Measurements from ENCODE around the gene PDIA5.

PDIA5 gene

GRCh38 chr3:123092243-123092642 is 25.4 kb downstream of the PDIA5 start:
- Histone ChIP-seq H2BK120ac (ENCODE audit: low read depth, low read length) (no peak overlapping the region), H2AK5ac (ENCODE audit: low read length, severe bottlenecking) (no peak overlapping the region), H2BK5ac (ENCODE audit: low read depth, low read length, poor library complexity, severe bottlenecking) (no peak overlapping the region), H3K4ac (ENCODE audit: low read depth in 1 of 2, low read length in 2 of 2) (no peak overlapping the region), H3K4me1 (ENCODE audit: control insufficient read depth, insufficient read depth, low read depth, low read length) (peaks cover 22% of the 10 kb centered on the region), H2BK12ac (ENCODE audit: low read length in 2 of 2) (no peak overlapping the region), H3K79me1 (replicated peaks; ENCODE audit: low read length, poor library complexity, severe bottlenecking) (peaks cover 56% of the 10 kb centered on the region), H2BK15ac (ENCODE audit: low read depth, poor library complexity, severe bottlenecking) (peak overlapping the region; percentile 21), H3K9ac (ENCODE audit: low read length) (no peak overlapping the region), H3K27ac (ENCODE audit: low read length, poor library complexity, severe bottlenecking) (no peak overlapping the region), H2AFZ (ENCODE audit: low read depth, low read length) (no peak overlapping the region), H3K4me3 (ENCODE audit: insufficient read depth in 1 of 2, low read depth in 1 of 2, low read length in 2 of 2) (no peak overlapping the region), H3K36me3 (ENCODE audit: control insufficient read depth in 1 of 2, insufficient read depth in 2 of 2, low read depth in 1 of 2, low read length in 2 of 2) (peaks cover 49 to 54% of the 10 kb centered on the region in 2 experiments), H3K18ac (ENCODE audit: low read depth in 1 of 2, low read length in 2 of 2) (no peak overlapping the region), H4K91ac (ENCODE audit: low read length) (no peak overlapping the region), H3K27me3 (ENCODE audit: control insufficient read depth in 1 of 2, insufficient read depth in 1 of 2, low read length in 2 of 2) (no peaks in the 10 kb centered on the region), H3K14ac (ENCODE audit: low read length in 2 of 2) (no peak overlapping the region), H3K23ac (ENCODE audit: low read length in 2 of 2) (no peak overlapping the region), H3K9me3 (ENCODE audit: control insufficient read depth, low read length) (no peaks in the 10 kb centered on the region), H4K8ac (ENCODE audit: low read length) (no peak overlapping the region), H3K4me2 (ENCODE audit: low read length, poor library complexity, severe bottlenecking) (no peak overlapping the region)
- 99% methylated on average over 3 of the region's 3 CpGs for WGBS
- no peak for DNase-seq

DNA sequence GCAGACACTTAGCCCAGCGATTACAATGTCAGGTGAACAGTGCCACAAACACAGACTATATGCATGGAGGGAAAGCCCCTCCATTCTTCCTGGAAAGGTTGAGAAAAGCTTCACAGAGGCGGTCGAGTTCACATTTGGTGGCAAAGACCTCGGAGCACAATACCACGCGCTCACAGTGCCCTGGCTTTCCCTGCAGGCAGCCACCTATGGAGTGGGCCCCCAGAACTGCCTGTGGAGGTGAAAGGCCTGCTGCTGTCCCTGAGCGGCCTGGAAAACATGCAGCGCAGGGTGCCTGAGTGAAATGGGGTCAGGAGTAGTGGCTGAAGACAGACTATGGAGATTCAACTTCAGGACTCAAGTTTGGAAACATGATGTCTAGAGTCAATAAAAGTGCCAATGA is 26.9 kb downstream of the PDIA5 start:
- H3K27me3 ChIP-seq (ENCODE audit: control insufficient read depth in 1 of 2, insufficient read depth in 1 of 2, low read length in 2 of 2): no peaks in the 10 kb centered on the region
- H3K14ac ChIP-seq (ENCODE audit: low read length in 2 of 2): no peak overlapping the region
- H3K23ac ChIP-seq (ENCODE audit: low read length in 2 of 2): no peak overlapping the region
- peaks cover 25% of the 10 kb centered on the region for H3K4me1 ChIP-seq (ENCODE audit: control insufficient read depth, insufficient read depth, low read depth, low read length)
- H2BK5ac ChIP-seq (ENCODE audit: low read depth, low read length, poor library complexity, severe bottlenecking): no peak overlapping the region
- no peak overlapping the region for H4K8ac ChIP-seq (ENCODE audit: low read length)
- H3K36me3 ChIP-seq (ENCODE audit: control insufficient read depth in 1 of 2, insufficient read depth in 2 of 2, low read depth in 1 of 2, low read length in 2 of 2): peaks cover 56 to 63% of the 10 kb centered on the region in 2 experiments
- no peak for DNase-seq
- H3K9ac ChIP-seq (ENCODE audit: low read length): no peak overlapping the region
- H3K27ac ChIP-seq (ENCODE audit: low read length, poor library complexity, severe bottlenecking): no peak overlapping the region
- no peaks in the 10 kb centered on the region for H3K9me3 ChIP-seq (ENCODE audit: control insufficient read depth, low read length)
- no peak overlapping the region for H3K4me2 ChIP-seq (ENCODE audit: low read length, poor library complexity, severe bottlenecking)
- H3K4ac ChIP-seq (ENCODE audit: low read depth in 1 of 2, low read length in 2 of 2): no peak overlapping the region
- H2AFZ ChIP-seq (ENCODE audit: low read depth, low read length): no peak overlapping the region
- no peak overlapping the region for H3K18ac ChIP-seq (ENCODE audit: low read depth in 1 of 2, low read length in 2 of 2)
- H2BK120ac ChIP-seq (ENCODE audit: low read depth, low read length): no peak overlapping the region
- H2BK15ac ChIP-seq (ENCODE audit: low read depth, poor library complexity, severe bottlenecking): no peak overlapping the region
- no peak overlapping the region for H3K4me3 ChIP-seq (ENCODE audit: insufficient read depth in 1 of 2, low read depth in 1 of 2, low read length in 2 of 2)
- no peak overlapping the region for H2AK5ac ChIP-seq (ENCODE audit: low read length, severe bottlenecking)
- no peak overlapping the region for H2BK12ac ChIP-seq (ENCODE audit: low read length in 2 of 2)
- over 99% methylated on average over 8 of the region's 8 CpGs for WGBS
- H3K79me1 ChIP-seq (replicated peaks; ENCODE audit: low read length, poor library complexity, severe bottlenecking): peaks cover 54% of the 10 kb centered on the region
- H4K91ac ChIP-seq (ENCODE audit: low read length): no peak overlapping the region

DNA sequence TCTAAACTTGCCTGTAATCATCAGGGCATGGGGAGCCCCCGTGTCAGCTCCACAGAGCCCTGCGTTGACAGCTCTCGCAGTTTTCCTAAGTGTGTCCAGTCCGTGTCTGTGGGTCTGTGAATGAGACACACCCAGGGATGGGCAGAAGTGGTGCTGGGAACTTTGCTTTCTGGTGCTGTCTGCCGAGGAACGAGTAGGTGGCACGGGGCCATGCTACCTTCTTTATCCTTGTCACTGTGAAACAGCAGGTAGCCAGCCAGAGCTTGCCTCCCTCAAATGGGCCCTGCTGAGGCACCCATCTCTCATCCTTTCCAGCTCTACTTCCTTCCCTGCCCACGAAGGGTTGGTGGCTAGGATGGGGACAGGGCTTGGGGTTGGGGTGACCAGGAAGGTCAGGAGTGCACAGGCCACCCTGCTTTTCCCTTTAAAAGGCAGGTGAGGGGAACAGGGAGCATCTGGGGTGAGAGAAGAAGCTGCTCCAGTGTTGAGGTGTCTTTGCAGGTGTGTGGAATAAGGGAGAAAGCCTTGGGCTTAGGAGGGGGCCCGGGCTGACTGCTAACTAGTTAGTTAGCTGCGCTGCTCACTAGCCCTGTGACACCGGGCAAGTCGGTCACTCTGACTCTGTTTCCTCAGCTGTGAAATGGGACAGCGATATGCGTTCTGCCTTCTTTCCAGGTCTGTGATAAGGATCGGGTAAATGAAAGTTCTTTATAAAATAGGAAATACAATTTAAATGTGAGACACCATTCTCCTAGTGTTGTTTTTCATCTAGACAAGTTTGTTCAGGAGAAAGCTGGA is 27.9 kb downstream of the PDIA5 start:
- Histone ChIP-seq H3K4me3 (ENCODE audit: insufficient read depth in 1 of 2, low read depth in 1 of 2, low read length in 2 of 2) (no peak overlapping the region), H2BK15ac (ENCODE audit: low read depth, poor library complexity, severe bottlenecking) (no peak overlapping the region), H2AK5ac (ENCODE audit: low read length, severe bottlenecking) (no peak overlapping the region), H3K9me3 (ENCODE audit: control insufficient read depth, low read length) (no peaks in the 10 kb centered on the region), H3K9ac (ENCODE audit: low read length) (no peak overlapping the region), H3K4me2 (ENCODE audit: low read length, poor library complexity, severe bottlenecking) (no peak overlapping the region), H2BK120ac (ENCODE audit: low read depth, low read length) (no peak overlapping the region), H3K79me1 (replicated peaks; ENCODE audit: low read length, poor library complexity, severe bottlenecking) (peaks cover 55% of the 10 kb centered on the region), H3K4ac (ENCODE audit: low read depth in 1 of 2, low read length in 2 of 2) (no peak overlapping the region), H4K8ac (ENCODE audit: low read length) (no peak overlapping the region), H3K18ac (ENCODE audit: low read depth in 1 of 2, low read length in 2 of 2) (no peak overlapping the region), H2AFZ (ENCODE audit: low read depth, low read length) (no peak overlapping the region), H4K91ac (ENCODE audit: low read length) (no peak overlapping the region), H2BK12ac (ENCODE audit: low read length in 2 of 2) (no peak overlapping the region), H3K27me3 (ENCODE audit: control insufficient read depth in 1 of 2, insufficient read depth in 1 of 2, low read length in 2 of 2) (no peaks in the 10 kb centered on the region), H3K23ac (ENCODE audit: low read length in 2 of 2) (no peak overlapping the region), H3K14ac (ENCODE audit: low read length in 2 of 2) (no peak overlapping the region), H2BK5ac (ENCODE audit: low read depth, low read length, poor library complexity, severe bottlenecking) (no peak overlapping the region), H3K4me1 (ENCODE audit: control insufficient read depth, insufficient read depth, low read depth, low read length) (peaks cover 27% of the 10 kb centered on the region), H3K36me3 (ENCODE audit: control insufficient read depth in 1 of 2, insufficient read depth in 2 of 2, low read depth in 1 of 2, low read length in 2 of 2) (peaks cover 64 to 67% of the 10 kb centered on the region in 2 experiments), H3K27ac (ENCODE audit: low read length, poor library complexity, severe bottlenecking) (no peak overlapping the region)
- WGBS: 97% methylated on average over 12 of the region's 15 CpGs
- no peak for DNase-seq

GRCh38 chr3:123096126-123096525 is 29.3 kb downstream of the PDIA5 start:
- H3K79me1 ChIP-seq (replicated peaks; ENCODE audit: low read length, poor library complexity, severe bottlenecking): peaks cover 59% of the 10 kb centered on the region
- no peak overlapping the region for H4K8ac ChIP-seq (ENCODE audit: low read length)
- no peak overlapping the region for H3K4me3 ChIP-seq (ENCODE audit: insufficient read depth in 1 of 2, low read depth in 1 of 2, low read length in 2 of 2)
- H3K18ac ChIP-seq (ENCODE audit: low read depth in 1 of 2, low read length in 2 of 2): no peak overlapping the region
- no peak overlapping the region for H2BK15ac ChIP-seq (ENCODE audit: low read depth, poor library complexity, severe bottlenecking)
- 90% methylated on average over 7 of the region's 9 CpGs for WGBS
- no peak overlapping the region for H2BK12ac ChIP-seq (ENCODE audit: low read length in 2 of 2)
- DNase-seq: no peak
- no peak overlapping the region for H3K9ac ChIP-seq (ENCODE audit: low read length)
- H3K4me1 ChIP-seq (ENCODE audit: control insufficient read depth, insufficient read depth, low read depth, low read length): peaks cover 19% of the 10 kb centered on the region
- H2BK120ac ChIP-seq (ENCODE audit: low read depth, low read length): no peak overlapping the region
- H3K14ac ChIP-seq (ENCODE audit: low read length in 2 of 2): no peak overlapping the region
- H2BK5ac ChIP-seq (ENCODE audit: low read depth, low read length, poor library complexity, severe bottlenecking): no peak overlapping the region
- H3K36me3 ChIP-seq (ENCODE audit: control insufficient read depth in 1 of 2, insufficient read depth in 2 of 2, low read depth in 1 of 2, low read length in 2 of 2): peaks cover 65 to 75% of the 10 kb centered on the region in 2 experiments
- H3K27ac ChIP-seq (ENCODE audit: low read length, poor library complexity, severe bottlenecking): no peak overlapping the region
- no peak overlapping the region for H4K91ac ChIP-seq (ENCODE audit: low read length)
- no peak overlapping the region for H2AK5ac ChIP-seq (ENCODE audit: low read length, severe bottlenecking)
- H2AFZ ChIP-seq (ENCODE audit: low read depth, low read length): no peak overlapping the region
- no peak overlapping the region for H3K4me2 ChIP-seq (ENCODE audit: low read length, poor library complexity, severe bottlenecking)
- no peaks in the 10 kb centered on the region for H3K27me3 ChIP-seq (ENCODE audit: control insufficient read depth in 1 of 2, insufficient read depth in 1 of 2, low read length in 2 of 2)
- no peak overlapping the region for H3K23ac ChIP-seq (ENCODE audit: low read length in 2 of 2)
- H3K9me3 ChIP-seq (ENCODE audit: control insufficient read depth, low read length): no peaks in the 10 kb centered on the region
- no peak overlapping the region for H3K4ac ChIP-seq (ENCODE audit: low read depth in 1 of 2, low read length in 2 of 2)

Measured in mesenchymal stem cell (in vitro differentiated cells and primary cell).